GM23248 (cell line): Measurements from ENCODE around the gene SLAMF8.

ENCODE experiments used
- EZH2 ChIP-seq: fragments of 200-600 bp; sonication (generic); IDR thresholded peaks from 2 replicates; pipeline ENCODE4 v1.6.1; 2018; ENCODE audit warnings: antibody characterized with exemption, mild to moderate bottlenecking; ENCODE audit not compliant: insufficient read depth, poor library complexity, severe bottlenecking
- EZH2phosphoT487 ChIP-seq: fragments of 200-600 bp; sonication (generic); IDR thresholded peaks from 2 replicates; pipeline ENCODE4 v1.6.1; 2018; ENCODE audit warnings: antibody characterized with exemption, moderate library complexity, mild to moderate bottlenecking, low read depth; ENCODE audit not compliant: insufficient read depth

DNA sequence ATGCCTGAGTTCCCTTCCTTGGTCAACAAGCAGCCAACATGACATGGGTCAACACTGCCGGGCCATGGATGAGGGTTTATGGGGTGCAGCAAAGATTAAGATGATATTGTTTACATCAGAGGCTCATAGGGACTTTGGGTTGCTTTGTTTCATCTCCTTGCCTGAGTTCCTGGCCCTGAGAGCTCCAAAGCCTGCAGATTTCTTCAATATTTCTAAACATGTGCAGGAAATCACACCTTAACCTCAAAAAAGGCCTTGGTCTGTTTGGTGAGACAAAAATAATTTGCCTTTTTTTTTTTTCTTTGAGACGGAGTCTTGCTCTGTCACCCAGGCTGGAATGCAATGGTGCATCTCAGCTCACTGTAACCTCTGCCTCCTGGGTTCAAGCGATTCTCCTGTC, 876 bp downstream of the SLAMF8 start:
- TF ChIP-seq EZH2, result no peak
- no peak for TF ChIP-seq EZH2phosphoT487
